SK-N-SH treated with all-trans-retinoic acid at 6 μM for 48 hours (cell line): ENCODE measurements around the gene PRRT2.
"Not testable (repeated sequence)": the region's sequence is repeated elsewhere in the genome, so short reads cannot be mapped to it uniquely, and the experiment has no call there.

Source experiments
- ATAC-seq: fragments of 200-7000 bp; cut with Tn5 transposase; 3 replicates; pipeline ENCODE4 v1.9.1; 2020; ENCODE audit warnings: mild to moderate bottlenecking, moderate library complexity
- ARNTL ChIP-seq: fragments of 450-650 bp; formaldehyde crosslinking; IDR thresholded peaks from 2 replicates; pipeline ENCODE4 v1.5.0; 2020; ENCODE audit warnings: low read depth, mild to moderate bottlenecking, moderate library complexity, borderline replicate concordance
- BACH2 ChIP-seq: fragments of 250-450 bp; sonication (Bioruptor Pico); IDR thresholded peaks from 2 replicates; pipeline ENCODE4 v1.9.0; 2021; ENCODE audit warnings: mild to moderate bottlenecking, borderline replicate concordance
- CSDC2 ChIP-seq: fragments of 250-450 bp; sonication (Bioruptor Pico); IDR thresholded peaks from 2 replicates; pipeline ENCODE4 v1.5.0; 2020; ENCODE audit warnings: mild to moderate bottlenecking, moderate library complexity
- ESRRG ChIP-seq: fragments of 250-450 bp; sonication (Bioruptor Pico); IDR thresholded peaks from 2 replicates; pipeline ENCODE4 v1.6.1; 2021; ENCODE audit warnings: mild to moderate bottlenecking
- GLIS3 ChIP-seq: fragments of 250-450 bp; sonication (Bioruptor Pico); IDR thresholded peaks from 2 replicates; pipeline ENCODE4 v1.5.0; 2020; ENCODE audit warnings: mild to moderate bottlenecking, moderate library complexity
- ISL1 ChIP-seq: fragments of 250-450 bp; sonication (Bioruptor Pico); IDR thresholded peaks from 2 replicates; pipeline ENCODE4 v2.1.2; 2022; ENCODE audit warnings: mild to moderate bottlenecking, moderate library complexity
- PPARA ChIP-seq: fragments of 250-450 bp; sonication (Bioruptor Pico); IDR thresholded peaks from 2 replicates; pipeline ENCODE4 v1.5.0; 2020; ENCODE audit warnings: mild to moderate bottlenecking, borderline replicate concordance
- RARB ChIP-seq: fragments of 250-450 bp; sonication (Bioruptor Pico); IDR thresholded peaks from 2 replicates; pipeline ENCODE4 v1.8.0; 2021; ENCODE audit warnings: mild to moderate bottlenecking, moderate library complexity
- SNAI2 ChIP-seq: fragments of 250-450 bp; sonication (Bioruptor Pico); IDR thresholded peaks from 2 replicates; pipeline ENCODE4 v1.5.0; 2020; ENCODE audit warnings: mild to moderate bottlenecking, moderate library complexity
- TCF4 ChIP-seq: fragments of 250-450 bp; sonication (Bioruptor Pico); IDR thresholded peaks from 2 replicates; pipeline ENCODE4 v1.8.0; 2021; ENCODE audit warnings: mild to moderate bottlenecking, moderate library complexity, borderline replicate concordance
- ZC3H10 ChIP-seq: fragments of 250-450 bp; sonication (Bioruptor Pico); IDR thresholded peaks from 2 replicates; pipeline ENCODE4 v1.5.1; 2021; ENCODE audit warnings: mild to moderate bottlenecking, moderate library complexity
- ZFP3 ChIP-seq: fragments of 250-450 bp; sonication (Bioruptor Pico); IDR thresholded peaks from 2 replicates; pipeline ENCODE4 v1.5.0; 2020; ENCODE audit warnings: mild to moderate bottlenecking, moderate library complexity
- ZFP30 ChIP-seq: fragments of 450-650 bp; formaldehyde crosslinking; IDR thresholded peaks from 2 replicates; pipeline ENCODE4 v1.5.0; 2022; ENCODE audit warnings: mild to moderate bottlenecking, moderate library complexity
- ZNF565 ChIP-seq: fragments of 450-650 bp; formaldehyde crosslinking; conservative IDR thresholded peaks from 2 replicates; pipeline ENCODE4 v1.5.0; 2020; ENCODE audit warnings: low read depth, mild to moderate bottlenecking, moderate library complexity
- ZNF70 ChIP-seq: fragments of 450-650 bp; formaldehyde crosslinking; IDR thresholded peaks from 2 replicates; pipeline ENCODE4 v1.5.0; 2020; ENCODE audit warnings: mild to moderate bottlenecking, moderate library complexity
- ZNF8 ChIP-seq: fragments of 450-650 bp; formaldehyde crosslinking; IDR thresholded peaks from 2 replicates; pipeline ENCODE4 v1.5.0; 2020; ENCODE audit warnings: mild to moderate bottlenecking, moderate library complexity
- TF ChIP-seq, protein P1 (sequence below): fragments of 250-450 bp; sonication (Bioruptor Pico); IDR thresholded peaks from 2 replicates; pipeline ENCODE4 v1.8.0; 2020; ENCODE audit warnings: mild to moderate bottlenecking, moderate library complexity, borderline replicate concordance
- TF ChIP-seq, protein P2 (sequence below): fragments of 250-450 bp; sonication (Bioruptor Pico); IDR thresholded peaks from 2 replicates; pipeline ENCODE4 v1.5.1; 2021; ENCODE audit warnings: mild to moderate bottlenecking, moderate library complexity
- TF ChIP-seq, protein P3 (sequence below): fragments of 250-450 bp; sonication (Bioruptor Pico); IDR thresholded peaks from 2 replicates; pipeline ENCODE4 v1.5.1; 2020; ENCODE audit warnings: low read depth, mild to moderate bottlenecking, moderate library complexity

PRRT2 gene

DNA sequence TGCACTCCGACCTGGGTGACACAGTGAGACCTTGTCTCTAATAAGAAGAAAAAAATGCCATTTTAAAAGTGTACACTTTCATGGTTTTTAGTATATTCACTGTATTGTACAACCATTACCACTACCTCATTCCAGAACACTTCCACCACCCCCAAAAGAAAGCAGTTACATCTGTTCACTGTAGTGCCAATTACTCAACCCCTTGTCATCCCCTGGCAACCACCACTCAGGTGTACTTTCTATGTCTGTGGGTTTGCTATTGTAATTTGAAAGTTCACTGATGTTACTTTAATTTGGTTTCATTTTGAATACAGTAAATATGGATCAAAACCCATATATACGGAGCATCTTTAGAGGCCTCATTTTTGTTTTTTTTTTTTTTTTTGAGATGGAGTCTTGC lies 27.8 kb upstream of the PRRT2 start:
- no peak for ATAC-seq
- TF ChIP-seq ZNF8 (CRISPR knock-in tag) (no peak), ESRRG (no peak), GLIS3 (CRISPR knock-in tag) (no peak), SNAI2 (CRISPR knock-in tag) (no peak), ZFP30 (CRISPR knock-in tag) (no peak), TCF4 (no peak), RARB (no peak), ZC3H10 (no peak), ZNF565 (CRISPR knock-in tag) (no peak), BACH2 (CRISPR knock-in tag) (no peak), PPARA (CRISPR knock-in tag) (no peak), ARNTL (CRISPR knock-in tag) (no peak), ISL1 (CRISPR knock-in tag) (no peak), CSDC2 (CRISPR knock-in tag) (no peak)
- TF ChIP-seq, protein P1, sequence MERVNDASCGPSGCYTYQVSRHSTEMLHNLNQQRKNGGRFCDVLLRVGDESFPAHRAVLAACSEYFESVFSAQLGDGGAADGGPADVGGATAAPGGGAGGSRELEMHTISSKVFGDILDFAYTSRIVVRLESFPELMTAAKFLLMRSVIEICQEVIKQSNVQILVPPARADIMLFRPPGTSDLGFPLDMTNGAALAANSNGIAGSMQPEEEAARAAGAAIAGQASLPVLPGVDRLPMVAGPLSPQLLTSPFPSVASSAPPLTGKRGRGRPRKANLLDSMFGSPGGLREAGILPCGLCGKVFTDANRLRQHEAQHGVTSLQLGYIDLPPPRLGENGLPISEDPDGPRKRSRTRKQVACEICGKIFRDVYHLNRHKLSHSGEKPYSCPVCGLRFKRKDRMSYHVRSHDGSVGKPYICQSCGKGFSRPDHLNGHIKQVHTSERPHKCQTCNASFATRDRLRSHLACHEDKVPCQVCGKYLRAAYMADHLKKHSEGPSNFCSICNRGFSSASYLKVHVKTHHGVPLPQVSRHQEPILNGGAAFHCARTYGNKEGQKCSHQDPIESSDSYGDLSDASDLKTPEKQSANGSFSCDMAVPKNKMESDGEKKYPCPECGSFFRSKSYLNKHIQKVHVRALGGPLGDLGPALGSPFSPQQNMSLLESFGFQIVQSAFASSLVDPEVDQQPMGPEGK, result no peak
- TF ChIP-seq, protein P2, sequence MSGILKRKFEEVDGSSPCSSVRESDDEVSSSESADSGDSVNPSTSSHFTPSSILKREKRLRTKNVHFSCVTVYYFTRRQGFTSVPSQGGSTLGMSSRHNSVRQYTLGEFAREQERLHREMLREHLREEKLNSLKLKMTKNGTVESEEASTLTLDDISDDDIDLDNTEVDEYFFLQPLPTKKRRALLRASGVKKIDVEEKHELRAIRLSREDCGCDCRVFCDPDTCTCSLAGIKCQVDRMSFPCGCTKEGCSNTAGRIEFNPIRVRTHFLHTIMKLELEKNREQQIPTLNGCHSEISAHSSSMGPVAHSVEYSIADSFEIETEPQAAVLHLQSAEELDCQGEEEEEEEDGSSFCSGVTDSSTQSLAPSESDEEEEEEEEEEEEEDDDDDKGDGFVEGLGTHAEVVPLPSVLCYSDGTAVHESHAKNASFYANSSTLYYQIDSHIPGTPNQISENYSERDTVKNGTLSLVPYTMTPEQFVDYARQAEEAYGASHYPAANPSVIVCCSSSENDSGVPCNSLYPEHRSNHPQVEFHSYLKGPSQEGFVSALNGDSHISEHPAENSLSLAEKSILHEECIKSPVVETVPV (CRISPR knock-in tag), result no peak

DNA sequence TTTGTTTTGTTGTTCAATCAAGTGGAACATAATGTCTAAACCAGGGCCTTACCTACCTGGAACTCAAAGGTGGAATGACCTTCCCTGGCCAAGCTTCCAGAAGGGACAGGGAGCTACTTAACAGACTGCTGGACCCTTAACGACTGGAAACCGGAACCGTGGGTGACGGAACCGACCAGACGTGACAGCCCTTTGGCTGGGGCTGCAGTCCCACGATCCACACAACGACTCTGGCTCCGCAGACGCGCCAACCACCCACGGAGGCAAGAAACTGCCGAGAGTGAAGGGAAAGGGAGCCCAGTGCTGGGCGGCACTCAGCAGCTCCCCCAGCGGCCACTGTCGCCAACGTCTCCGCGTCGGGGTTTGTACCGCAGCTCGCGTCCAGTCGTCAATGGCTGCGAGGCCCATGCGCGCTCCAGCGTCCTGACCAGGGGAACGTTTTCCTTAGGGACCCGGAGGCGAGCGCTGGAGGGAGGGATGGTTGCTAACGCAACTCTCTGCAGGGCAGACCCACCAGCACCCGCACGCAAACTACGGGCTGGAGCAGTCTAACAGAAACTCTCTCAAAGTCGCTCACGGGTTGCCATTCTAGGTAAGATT lies 27.0 kb upstream of the PRRT2 start:
- TF ChIP-seq ZNF8 (CRISPR knock-in tag), result no peak
- no peak for TF ChIP-seq PPARA (CRISPR knock-in tag)
- TF ChIP-seq ZNF565 (CRISPR knock-in tag), result no peak
- no peak for TF ChIP-seq ZNF70 (CRISPR knock-in tag)
- TF ChIP-seq BACH2 (CRISPR knock-in tag), result no peak
- TF ChIP-seq GLIS3 (CRISPR knock-in tag), result no peak
- ATAC-seq, result no peak

DNA sequence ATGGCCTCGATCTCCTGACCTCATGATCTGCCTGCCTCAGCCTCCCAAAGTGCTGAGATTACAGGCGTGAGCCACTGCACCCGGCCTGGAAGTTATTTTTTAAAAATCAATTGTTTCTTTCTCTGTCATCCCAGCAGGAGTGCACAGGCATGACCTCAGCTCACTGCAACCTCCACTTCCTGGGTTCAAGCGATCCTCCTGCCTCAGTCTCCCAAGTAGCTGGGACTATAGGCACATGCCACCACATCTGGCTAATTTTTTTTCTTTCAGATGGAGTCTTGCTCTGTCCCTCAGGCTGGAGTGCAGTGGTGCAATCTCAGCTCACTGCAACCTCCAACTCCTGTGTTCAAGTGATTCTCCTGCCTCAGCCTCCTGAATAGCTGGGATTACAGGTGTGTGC lies 24.8 kb upstream of the PRRT2 start:
- not testable (repeated sequence) for ATAC-seq

DNA sequence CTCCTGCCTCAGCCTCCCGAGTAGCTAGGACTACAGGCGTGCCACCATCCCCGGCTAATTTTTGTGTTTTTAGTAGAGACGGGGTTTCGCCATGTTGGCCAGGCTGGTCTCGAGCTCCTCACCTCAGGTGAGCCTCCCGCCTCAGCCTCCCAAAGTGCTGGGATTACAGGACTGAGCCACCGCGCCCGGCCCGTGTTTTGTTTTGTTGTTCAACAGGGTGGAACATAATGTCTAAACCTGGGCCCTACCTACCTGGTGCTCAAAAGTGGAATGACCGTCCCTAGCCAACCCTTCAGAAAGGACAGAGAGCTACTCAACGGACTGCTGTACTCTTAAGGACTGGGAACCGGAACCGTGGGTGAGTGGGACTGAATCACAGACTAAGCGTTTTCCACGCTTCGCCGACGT lies 22.2 kb upstream of the PRRT2 start:
- no peak for TF ChIP-seq ESRRG
- TF ChIP-seq, protein P1, result no peak
- no peak for TF ChIP-seq ZNF70 (CRISPR knock-in tag)
- TF ChIP-seq ZNF8 (CRISPR knock-in tag), result no peak
- TF ChIP-seq ZFP3, result no peak
- no peak for TF ChIP-seq ARNTL (CRISPR knock-in tag)
- TF ChIP-seq, protein P2 (CRISPR knock-in tag), result no peak
- no peak for TF ChIP-seq CSDC2 (CRISPR knock-in tag)
- no peak for TF ChIP-seq PPARA (CRISPR knock-in tag)
- TF ChIP-seq, protein P3, sequence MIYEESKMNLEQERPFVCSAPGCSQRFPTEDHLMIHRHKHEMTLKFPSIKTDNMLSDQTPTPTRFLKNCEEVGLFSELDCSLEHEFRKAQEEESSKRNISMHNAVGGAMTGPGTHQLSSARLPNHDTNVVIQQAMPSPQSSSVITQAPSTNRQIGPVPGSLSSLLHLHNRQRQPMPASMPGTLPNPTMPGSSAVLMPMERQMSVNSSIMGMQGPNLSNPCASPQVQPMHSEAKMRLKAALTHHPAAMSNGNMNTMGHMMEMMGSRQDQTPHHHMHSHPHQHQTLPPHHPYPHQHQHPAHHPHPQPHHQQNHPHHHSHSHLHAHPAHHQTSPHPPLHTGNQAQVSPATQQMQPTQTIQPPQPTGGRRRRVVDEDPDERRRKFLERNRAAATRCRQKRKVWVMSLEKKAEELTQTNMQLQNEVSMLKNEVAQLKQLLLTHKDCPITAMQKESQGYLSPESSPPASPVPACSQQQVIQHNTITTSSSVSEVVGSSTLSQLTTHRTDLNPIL, result no peak
- peak; percentile 5 for ATAC-seq
